Muscle of leg (tissue), 11 donors: Measurements from ENCODE around the gene SHLD3. TPM values are rescaled to one million over a fixed set of nuclear protein-coding genes. Genes with fewer than 3 reads are reported as not detected.
"Not testable (repeated sequence)": the region's sequence is repeated elsewhere in the genome, so short reads cannot be mapped to it uniquely, and the experiment has no call there.

Experiments used
- DNase-seq: peaks from one replicate; pipeline ENCODE4 v3.0.0; 2013
- H3K27ac ChIP-seq: one replicate; pipeline ENCODE4 v1.5.1; 2013; ENCODE audit warnings: mild to moderate bottlenecking, low read length, control low read depth
- H3K27me3 ChIP-seq: one replicate; pipeline ENCODE4 v1.6.1; 2013; ENCODE audit warnings: low read length; ENCODE audit not compliant: control insufficient read depth, insufficient read depth
- H3K36me3 ChIP-seq: one replicate; pipeline ENCODE4 v1.6.1; 2013; ENCODE audit warnings: low read length; ENCODE audit not compliant: control insufficient read depth, insufficient read depth
- H3K4me1 ChIP-seq: one replicate; pipeline ENCODE4 v1.6.1; 2013; ENCODE audit warnings: low read length; ENCODE audit not compliant: control insufficient read depth, insufficient read depth
- H3K4me3 ChIP-seq: one replicate; pipeline ENCODE4 v1.5.1; 2013; ENCODE audit warnings: low read length, control low read depth
- H3K9me3 ChIP-seq: replicated peaks from 2 replicates; pipeline ENCODE4 v1.6.1; 2013; ENCODE audit warnings: low read depth, low read length; ENCODE audit not compliant: control insufficient read depth
- WGBS: methylation state at CpG from one replicate; pipeline ENCODE4 v1.1.5; 2013; ENCODE audit warnings: missing lambda C conversion rate; ENCODE audit not compliant: insufficient coverage; 5-methylcytosine and 5-hydroxymethylcytosine counted together
- polyA plus RNA-seq, 8 donors: library from polyadenylated mRNA; unstranded; fragments of 120-200 nt; gene quantifications; one replicate each; pipeline versions ENCODE4 v1.2.1 to v1.2.3, GENCODE V29; 2013; ENCODE audit warnings: inconsistent platforms in 1 of 8, low replicate concordance in 1 of 8; ENCODE audit not compliant: insufficient read length in 8 of 8, insufficient read depth in 1 of 8
- total RNA-seq: library from RNA; stranded (reverse); fragments of 120-200 nt; gene quantifications from one replicate; pipeline ENCODE4 v1.2.4, GENCODE V29; 2013

SHLD3 gene
- total and polyA plus RNA-seq, 9 donors: 2.1 to 3.7 (median 2.5) TPM

DNA sequence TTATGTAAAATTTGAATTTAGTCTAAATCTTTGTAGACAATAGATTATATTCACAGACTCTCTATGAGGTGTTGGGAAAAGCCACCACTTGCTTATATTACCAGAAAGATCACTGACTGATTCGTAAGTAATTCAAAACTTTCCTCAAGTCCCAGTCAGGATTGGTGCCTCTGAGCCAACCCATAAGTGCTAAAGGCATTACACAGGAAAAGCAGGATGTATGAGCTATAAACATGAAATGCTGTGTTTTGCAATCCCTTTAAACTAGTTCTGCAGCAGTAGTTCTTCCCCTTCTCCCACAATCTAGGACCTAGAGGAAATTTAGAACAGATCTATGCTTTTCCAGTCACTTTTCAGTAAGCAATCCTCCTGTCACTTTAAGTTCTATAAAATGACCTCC, 48.0 kb downstream of the SHLD3 start:
- Histone ChIP-seq H3K4me3 (no peak overlapping the region), H3K9me3 (no peaks in the 10 kb centered on the region), H3K4me1 (no peaks in the 10 kb centered on the region), H3K36me3 (peaks cover 15% of the 10 kb centered on the region), H3K27me3 (no peaks in the 10 kb centered on the region), H3K27ac (no peak overlapping the region)
- WGBS: no CpG with 5 or more reads among the region's 1 CpG
- DNase-seq: no peak

- no peak overlapping the region for H3K27ac ChIP-seq
- no peak for DNase-seq
- H3K4me1 ChIP-seq: no peaks in the 10 kb centered on the region
- H3K9me3 ChIP-seq: no peaks in the 10 kb centered on the region
- H3K36me3 ChIP-seq: peaks cover 16% of the 10 kb centered on the region
- no peak overlapping the region for H3K4me3 ChIP-seq
- H3K27me3 ChIP-seq: no peaks in the 10 kb centered on the region
Measured at GRCh38 chr5:65674749-65675148, 49.9 kb downstream of the SHLD3 start.

DNA sequence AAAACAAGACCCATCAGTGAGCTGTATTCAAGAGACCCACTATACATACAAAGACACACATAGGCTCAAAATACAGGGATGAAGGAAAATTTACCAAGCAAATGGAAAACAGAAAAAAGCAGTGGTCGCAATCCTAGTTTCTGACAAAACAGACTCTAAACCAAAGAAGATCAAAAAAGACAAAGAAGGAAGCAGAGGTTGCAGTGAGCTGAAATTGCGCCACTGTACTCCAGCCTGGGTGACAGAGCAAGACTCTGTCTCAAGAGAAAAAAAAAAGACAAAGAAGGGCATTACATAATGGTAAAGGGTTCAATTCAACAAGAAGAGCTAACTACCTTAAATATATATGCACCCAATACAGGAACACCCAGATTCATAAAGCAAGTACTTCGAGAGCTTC, 51.2 kb downstream of the SHLD3 start:
- peaks cover 20% of the 10 kb centered on the region for H3K36me3 ChIP-seq
- H3K4me1 ChIP-seq, H3K4me3 ChIP-seq, H3K27ac ChIP-seq, DNase-seq, H3K27me3 ChIP-seq, H3K9me3 ChIP-seq: not testable (repeated sequence)
- no CpG with 5 or more reads among the region's 3 CpGs for WGBS

Other genes with a start within 250 kb of the SHLD3 start
- 3.2 TPM for gene ADAMTS6, start 143.1 kb upstream of the SHLD3 start, total RNA-seq
- 1 to 10 TPM in 5 of 8 donors, under 1 TPM in 3; 0.80 to 2.3 (median 1.3) TPM for gene ADAMTS6, start 143.1 kb upstream of the SHLD3 start, polyA plus RNA-seq
- gene CENPK, start 61.9 kb upstream of the SHLD3 start, total RNA-seq: 14.6 TPM
- 10 to 100 TPM; 11.8 to 21.2 (median 15.9) TPM for gene CENPK, start 61.9 kb upstream of the SHLD3 start, polyA plus RNA-seq
- gene PPWD1, start 61.7 kb upstream of the SHLD3 start, total RNA-seq: 32.5 TPM
- 10 to 100 TPM; 31.8 to 51.9 (median 38.1) TPM for gene PPWD1, start 61.7 kb upstream of the SHLD3 start, polyA plus RNA-seq
- 24.1 TPM for gene TRIM23, start 694 bp upstream of the SHLD3 start, total RNA-seq
- gene TRIM23, start 694 bp upstream of the SHLD3 start, polyA plus RNA-seq: 10 to 100 TPM; 11.8 to 19.8 (median 18.2) TPM
- gene TRAPPC13, start within 50 bp of the SHLD3 start, total RNA-seq: 28.9 TPM
- gene TRAPPC13, start within 50 bp of the SHLD3 start, polyA plus RNA-seq: 10 to 100 TPM; 16.2 to 21.1 (median 19.9) TPM
- gene SGTB, start 97.1 kb downstream of the SHLD3 start, total RNA-seq: 6.6 TPM
- gene SGTB, start 97.1 kb downstream of the SHLD3 start, polyA plus RNA-seq: 10 to 100 TPM in 1 of 8 donors, 1 to 10 TPM in 7; 6.2 to 11.6 (median 9.5) TPM
- gene NLN, start 97.2 kb downstream of the SHLD3 start, total RNA-seq: 18.4 TPM
- 10 to 100 TPM; 10.2 to 19.6 (median 16.5) TPM for gene NLN, start 97.2 kb downstream of the SHLD3 start, polyA plus RNA-seq